Trophoblast cell (in vitro differentiated cells and primary cell): ENCODE results near the gene ERBB4.

ENCODE experiments used
- DNase-seq, 2 donors: peaks; one replicate each; pipeline ENCODE4 v3.0.0-alpha.2; 2016
- H2AFZ ChIP-seq: 2 replicates; pipeline ENCODE4 v1.6.1; 2013; ENCODE audit warnings: low read length, moderate library complexity, mild to moderate bottlenecking; ENCODE audit not compliant: insufficient read depth, poor library complexity
- H2AK5ac ChIP-seq: 2 replicates; pipeline ENCODE4 v1.6.1; 2013; ENCODE audit warnings: mild to moderate bottlenecking, low read length
- H2BK120ac ChIP-seq: 2 replicates; pipeline ENCODE4 v1.6.1; 2013; ENCODE audit warnings: low read length, mild to moderate bottlenecking, moderate library complexity; ENCODE audit not compliant: insufficient read depth, poor library complexity
- H2BK12ac ChIP-seq: 2 replicates; pipeline ENCODE4 v1.6.1; 2013; ENCODE audit warnings: mild to moderate bottlenecking, low read length, moderate library complexity
- H2BK5ac ChIP-seq: 2 replicates; pipeline ENCODE4 v1.6.1; 2013; ENCODE audit warnings: low read length, low read depth, moderate library complexity, mild to moderate bottlenecking; ENCODE audit not compliant: poor library complexity
- H3K14ac ChIP-seq: 2 replicates; pipeline ENCODE4 v1.6.1; 2013; ENCODE audit warnings: mild to moderate bottlenecking, low read length
- H3K18ac ChIP-seq: 2 replicates; pipeline ENCODE4 v1.6.1; 2013; ENCODE audit warnings: mild to moderate bottlenecking, low read length
- H3K23ac ChIP-seq: 2 replicates; pipeline ENCODE4 v1.6.1; 2013; ENCODE audit warnings: low read length
- H3K27ac ChIP-seq: 2 replicates; pipeline ENCODE4 v1.5.1; 2013; ENCODE audit warnings: low read depth, mild to moderate bottlenecking, inconsistent platforms, low read length, moderate library complexity
- H3K27me3 ChIP-seq: 2 replicates; pipeline ENCODE4 v1.6.1; 2013; ENCODE audit warnings: inconsistent platforms, mild to moderate bottlenecking, low read length, moderate library complexity; ENCODE audit not compliant: insufficient read depth
- H3K36me3 ChIP-seq, 2 experiments: 1 replicate in 1 of 2; 2 replicates in 1 of 2; pipeline ENCODE4 v1.6.1; 2013; ENCODE audit warnings: low read length in 2 of 2, mild to moderate bottlenecking in 2 of 2, moderate library complexity in 1 of 2; ENCODE audit not compliant: insufficient read depth in 2 of 2, control insufficient read depth in 1 of 2
- H3K4ac ChIP-seq: 2 replicates; pipeline ENCODE4 v1.6.1; 2013; ENCODE audit warnings: low read depth, mild to moderate bottlenecking, low read length, moderate library complexity
- H3K4me1 ChIP-seq, 2 experiments: 1 replicate in 1 of 2; 2 replicates in 1 of 2; pipeline ENCODE4 v1.6.1; 2013; ENCODE audit warnings: low read length in 2 of 2, mild to moderate bottlenecking in 2 of 2, moderate library complexity in 1 of 2; ENCODE audit not compliant: insufficient read depth in 2 of 2, control insufficient read depth in 1 of 2
- H3K4me2 ChIP-seq: 2 replicates; pipeline ENCODE4 v1.6.1; 2013; ENCODE audit warnings: inconsistent platforms, mild to moderate bottlenecking, low read length, moderate library complexity
- H3K4me3 ChIP-seq: 2 replicates; pipeline ENCODE4 v1.5.1; 2013; ENCODE audit warnings: mild to moderate bottlenecking, low read depth, low read length, inconsistent platforms
- H3K79me1 ChIP-seq: one replicate; pipeline ENCODE4 v1.6.1; 2013; ENCODE audit warnings: low read length
- H3K79me2 ChIP-seq: 2 replicates; pipeline ENCODE4 v1.6.1; 2013; ENCODE audit warnings: low read length, mild to moderate bottlenecking; ENCODE audit not compliant: control insufficient read depth, insufficient read depth, poor library complexity
- H3K9ac ChIP-seq: 2 replicates; pipeline ENCODE4 v1.6.1; 2013; ENCODE audit warnings: mild to moderate bottlenecking, low read length
- H3K9me3 ChIP-seq: 2 replicates; pipeline ENCODE4 v1.6.1; 2013; ENCODE audit warnings: low read depth, mild to moderate bottlenecking, control low read depth, inconsistent platforms, low read length; ENCODE audit not compliant: insufficient read depth
- H4K12ac ChIP-seq: 2 replicates; pipeline ENCODE4 v1.6.1; 2013; ENCODE audit warnings: low read depth, mild to moderate bottlenecking, low read length, moderate library complexity
- H4K8ac ChIP-seq: 2 replicates; pipeline ENCODE4 v1.6.1; 2013; ENCODE audit warnings: low read depth, mild to moderate bottlenecking, low read length, moderate library complexity
- H4K91ac ChIP-seq: one replicate; pipeline ENCODE4 v1.6.1; 2013; ENCODE audit warnings: low read depth, mild to moderate bottlenecking, low read length, moderate library complexity
- WGBS: extraction: QIAGEN DNeasy Blood & Tissue Kit; methylation state at CpG from one replicate; pipeline ENCODE4 v1.1.7; 2013; ENCODE audit warnings: missing lambda C conversion rate; ENCODE audit not compliant: insufficient read length, insufficient coverage; ENCODE audit errors: extremely low coverage; 5-methylcytosine and 5-hydroxymethylcytosine counted together

Gene ERBB4

DNA sequence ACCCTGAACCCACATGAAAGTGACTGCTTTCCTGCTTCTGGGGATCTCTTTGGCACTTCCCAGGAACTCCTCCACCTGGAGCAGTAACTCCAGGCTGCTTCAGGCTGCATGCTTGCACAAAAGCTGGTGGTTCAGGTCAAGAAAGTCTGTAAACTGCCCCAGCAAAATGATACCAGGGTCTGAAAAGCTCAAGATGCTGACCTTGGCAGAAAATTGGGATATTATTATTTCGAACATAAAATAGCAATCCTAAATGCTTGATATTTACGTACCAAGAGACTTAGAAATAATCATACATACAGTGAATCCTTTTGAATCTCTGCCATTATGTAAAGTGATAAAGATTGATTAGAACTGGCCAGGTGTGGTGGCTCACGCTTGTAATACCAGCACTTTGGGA is 674.3 kb downstream of the ERBB4 start:
- Histone ChIP-seq H3K4ac (no peak overlapping the region), H3K14ac (no peak overlapping the region), H2AK5ac (no peak overlapping the region), H3K27me3 (no peaks in the 10 kb centered on the region), H4K8ac (no peak overlapping the region), H2BK5ac (no peak overlapping the region), H3K9ac (no peak overlapping the region), H3K79me1 (no peaks in the 10 kb centered on the region), H4K91ac (no peak overlapping the region), H3K4me1 (no peaks in the 10 kb centered on the region), H4K12ac (no peak overlapping the region), H2AFZ (no peak overlapping the region), H3K9me3 (no peaks in the 10 kb centered on the region), H3K27ac (no peak overlapping the region), H3K36me3 (no peaks in the 10 kb centered on the region), H3K79me2 (no peaks in the 10 kb centered on the region), H2BK12ac (no peak overlapping the region), H3K18ac (no peak overlapping the region), H3K4me3 (no peak overlapping the region), H3K23ac (no peak overlapping the region), H2BK120ac (no peak overlapping the region), H3K4me2 (no peak overlapping the region)
- no CpG with 5 or more reads among the region's 3 CpGs for WGBS
- DNase-seq: no peak

DNA sequence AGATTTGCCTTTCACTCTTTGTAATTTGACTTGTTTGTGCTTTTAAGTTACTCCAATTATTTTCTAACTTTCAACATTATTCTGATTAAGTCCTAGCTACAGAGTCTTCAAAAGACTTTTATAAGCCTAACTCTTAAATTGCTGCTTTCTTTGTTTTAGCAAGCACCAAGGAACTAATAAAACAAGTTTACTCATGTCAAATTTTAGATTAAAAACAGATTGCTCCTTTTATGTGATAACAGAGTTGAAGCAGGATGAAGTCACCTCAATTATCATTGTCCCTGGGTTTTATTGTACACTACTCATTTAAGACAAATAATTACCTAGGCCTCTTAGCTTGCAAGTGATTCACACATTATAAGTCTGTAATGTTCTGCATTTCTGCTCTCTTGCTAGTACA is 678.4 kb downstream of the ERBB4 start:
- Histone ChIP-seq H3K27ac (no peak overlapping the region), H3K4me1 (no peaks in the 10 kb centered on the region), H3K9ac (no peak overlapping the region), H3K9me3 (no peaks in the 10 kb centered on the region), H2AFZ (no peak overlapping the region), H3K36me3 (no peaks in the 10 kb centered on the region), H3K4ac (no peak overlapping the region), H4K8ac (no peak overlapping the region), H2BK5ac (no peak overlapping the region), H3K23ac (no peak overlapping the region), H2BK120ac (no peak overlapping the region), H2BK12ac (no peak overlapping the region), H3K79me2 (no peaks in the 10 kb centered on the region), H3K79me1 (no peaks in the 10 kb centered on the region), H3K18ac (no peak overlapping the region), H3K4me3 (no peak overlapping the region), H3K27me3 (no peaks in the 10 kb centered on the region), H3K14ac (no peak overlapping the region), H4K91ac (no peak overlapping the region), H2AK5ac (no peak overlapping the region), H4K12ac (no peak overlapping the region), H3K4me2 (no peak overlapping the region)
- no peak for DNase-seq

DNA sequence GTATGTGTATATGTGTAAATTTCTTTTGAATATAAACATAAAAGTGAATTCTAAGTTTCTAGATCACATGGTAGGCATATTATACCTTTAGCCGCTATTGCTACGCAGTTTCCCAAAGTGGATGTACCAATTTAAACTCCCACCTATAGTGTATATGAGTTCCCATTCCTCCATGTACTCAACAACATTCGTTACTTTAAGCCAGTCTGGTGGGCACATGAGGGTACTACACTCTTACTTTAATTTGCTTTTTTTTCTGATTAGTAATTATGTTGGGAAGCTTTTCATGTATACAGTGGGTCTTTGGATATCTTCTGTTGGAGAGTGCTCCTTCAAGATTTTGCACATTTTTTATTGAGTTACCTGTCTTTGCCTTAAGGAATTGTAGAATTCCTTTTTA is 683.8 kb downstream of the ERBB4 start:
- no peak overlapping the region for H3K4me2 ChIP-seq
- H4K12ac ChIP-seq: no peak overlapping the region
- no peaks in the 10 kb centered on the region for H3K27me3 ChIP-seq
- no peak overlapping the region for H3K4me3 ChIP-seq
- H2AK5ac ChIP-seq: no peak overlapping the region
- H3K79me1 ChIP-seq: no peaks in the 10 kb centered on the region
- H3K36me3 ChIP-seq: no peaks in the 10 kb centered on the region
- no peak overlapping the region for H3K23ac ChIP-seq
- no peak overlapping the region for H3K14ac ChIP-seq
- no peaks in the 10 kb centered on the region for H3K79me2 ChIP-seq
- no peaks in the 10 kb centered on the region for H3K4me1 ChIP-seq
- H2BK5ac ChIP-seq: no peak overlapping the region
- no peak overlapping the region for H3K27ac ChIP-seq
- no peak overlapping the region for H4K8ac ChIP-seq
- no peak overlapping the region for H2BK120ac ChIP-seq
- H2AFZ ChIP-seq: no peak overlapping the region
- H3K18ac ChIP-seq: no peak overlapping the region
- H3K4ac ChIP-seq: no peak overlapping the region
- no peak overlapping the region for H2BK12ac ChIP-seq
- H4K91ac ChIP-seq: no peak overlapping the region
- H3K9ac ChIP-seq: no peak overlapping the region
- no CpG with 5 or more reads among the region's 3 CpGs for WGBS
- H3K9me3 ChIP-seq: no peaks in the 10 kb centered on the region
- DNase-seq: no peak

DNA sequence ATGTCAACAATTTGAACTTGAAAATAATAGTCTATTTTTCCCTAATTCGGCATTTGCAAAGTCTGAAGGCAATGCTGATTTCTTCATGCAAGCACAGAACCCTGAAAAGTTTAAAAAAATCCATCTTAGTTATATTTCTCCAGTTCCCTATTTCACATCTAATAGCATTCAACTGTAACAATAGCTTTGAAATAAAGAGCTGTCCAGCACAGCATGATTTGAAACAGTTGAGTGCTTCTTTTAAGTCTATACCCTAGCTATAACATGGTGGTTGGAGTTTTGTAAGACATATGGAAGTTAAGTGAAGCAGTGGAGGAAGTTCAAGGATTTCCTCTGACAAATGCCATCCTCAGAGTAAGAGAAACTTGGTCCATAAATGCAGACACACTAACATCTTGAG is 691.9 kb downstream of the ERBB4 start:
- no peak overlapping the region for H2BK120ac ChIP-seq
- H2BK12ac ChIP-seq: no peak overlapping the region
- H3K27me3 ChIP-seq: no peaks in the 10 kb centered on the region
- H2BK5ac ChIP-seq: no peak overlapping the region
- H3K23ac ChIP-seq: no peak overlapping the region
- no peak overlapping the region for H3K9ac ChIP-seq
- no peak overlapping the region for H3K27ac ChIP-seq
- no peak overlapping the region for H3K14ac ChIP-seq
- no peaks in the 10 kb centered on the region for H3K79me1 ChIP-seq
- no peak overlapping the region for H3K4me2 ChIP-seq
- WGBS: no CpG with 5 or more reads among the region's 1 CpG
- no peak overlapping the region for H2AK5ac ChIP-seq
- H3K36me3 ChIP-seq: no peaks in the 10 kb centered on the region
- no peak overlapping the region for H3K4ac ChIP-seq
- no peak overlapping the region for H4K91ac ChIP-seq
- no peaks in the 10 kb centered on the region for H3K9me3 ChIP-seq
- DNase-seq: no peak
- no peaks in the 10 kb centered on the region for H3K79me2 ChIP-seq
- H4K12ac ChIP-seq: no peak overlapping the region
- H3K4me1 ChIP-seq: no peaks in the 10 kb centered on the region
- no peak overlapping the region for H2AFZ ChIP-seq
- no peak overlapping the region for H3K18ac ChIP-seq
- no peak overlapping the region for H4K8ac ChIP-seq
- no peak overlapping the region for H3K4me3 ChIP-seq

DNA sequence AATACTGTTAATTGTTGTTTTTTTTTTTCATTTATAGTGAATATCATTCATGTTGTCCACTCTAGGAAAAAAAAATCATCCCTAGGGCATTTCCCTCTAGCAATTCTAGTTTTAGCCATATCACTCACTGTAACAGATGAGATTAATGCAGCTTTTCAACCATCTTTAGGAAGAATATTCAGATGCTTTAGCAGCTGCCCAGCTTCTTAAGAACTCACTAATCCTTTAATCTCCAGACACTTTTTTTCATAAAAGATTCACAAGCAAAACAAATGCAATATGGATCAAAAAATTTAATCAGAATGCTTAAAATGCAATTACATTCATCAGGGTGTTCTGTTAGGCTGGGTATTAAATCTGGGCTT is 692.6 kb downstream of the ERBB4 start:
- no peak for DNase-seq
- Histone ChIP-seq H3K4me2 (no peak overlapping the region), H2BK120ac (no peak overlapping the region), H3K27me3 (no peaks in the 10 kb centered on the region), H3K79me2 (no peaks in the 10 kb centered on the region), H3K14ac (no peak overlapping the region), H3K4me3 (no peak overlapping the region), H4K8ac (no peak overlapping the region), H2BK12ac (no peak overlapping the region), H2AFZ (no peak overlapping the region), H4K12ac (no peak overlapping the region), H3K27ac (no peak overlapping the region), H4K91ac (no peak overlapping the region), H3K9me3 (no peaks in the 10 kb centered on the region), H3K36me3 (no peaks in the 10 kb centered on the region), H2BK5ac (no peak overlapping the region), H3K18ac (no peak overlapping the region), H3K4ac (no peak overlapping the region), H3K4me1 (no peaks in the 10 kb centered on the region), H3K9ac (no peak overlapping the region), H3K23ac (no peak overlapping the region), H2AK5ac (no peak overlapping the region), H3K79me1 (no peaks in the 10 kb centered on the region)
